Lower leg skin (tissue), 4 donors: ENCODE results near the gene GREM1. TPM values are rescaled to one million over a fixed set of nuclear protein-coding genes. Genes with fewer than 3 reads are reported as not detected.

Source experiments
- DNase-seq, 2 donors: peaks; one replicate each; pipeline ENCODE4 v3.0.0-alpha.2; 2019; ENCODE audit warnings: low spot score in 2 of 2
- H3K4me3 ChIP-seq: fragments of 200-600 bp; sonication (generic); 2 replicates; pipeline ENCODE4 v1.5.1; 2017; ENCODE audit warnings: mild to moderate bottlenecking, low read depth; ENCODE audit not compliant: poor library complexity, severe bottlenecking
- POLR2A ChIP-seq, 2 donors: fragments of 450-650 bp; IDR thresholded peaks; one replicate each; pipeline ENCODE4 v1.6.1; 2016 to 2017; ENCODE audit warnings: antibody characterized with exemption in 2 of 2, mild to moderate bottlenecking in 1 of 2, moderate library complexity in 1 of 2
- WGBS, 2 donors: methylation state at CpG; one replicate each; pipeline ENCODE4 v1.1.5; 2018; 5-methylcytosine and 5-hydroxymethylcytosine counted together
- intact Hi-C: fragments of 100-400 bp; cut with DNase I; formaldehyde crosslinking; loops from one replicate; pipeline ENCODE4 v1.15.0; 2023; ENCODE audit warnings: low total_unique reads
- total RNA-seq, 4 donors: library from RNA; depleted of rRNA; stranded (reverse); fragments of >200 nt; gene quantifications; one replicate each; pipeline ENCODE4 v1.1.0, GENCODE V29; 2016
- TF ChIP-seq, protein P1 (sequence below), 3 donors: fragments of 450-650 bp; IDR thresholded peaks; one replicate each; pipeline ENCODE4 v1.5.1; 2016; ENCODE audit warnings: antibody characterized with exemption in 3 of 3, mild to moderate bottlenecking in 3 of 3, moderate library complexity in 2 of 3

Gene GREM1
- total RNA-seq, 4 donors from 2014 or later = 1.2 to 5.5 (median 2.4) TPM

DNA sequence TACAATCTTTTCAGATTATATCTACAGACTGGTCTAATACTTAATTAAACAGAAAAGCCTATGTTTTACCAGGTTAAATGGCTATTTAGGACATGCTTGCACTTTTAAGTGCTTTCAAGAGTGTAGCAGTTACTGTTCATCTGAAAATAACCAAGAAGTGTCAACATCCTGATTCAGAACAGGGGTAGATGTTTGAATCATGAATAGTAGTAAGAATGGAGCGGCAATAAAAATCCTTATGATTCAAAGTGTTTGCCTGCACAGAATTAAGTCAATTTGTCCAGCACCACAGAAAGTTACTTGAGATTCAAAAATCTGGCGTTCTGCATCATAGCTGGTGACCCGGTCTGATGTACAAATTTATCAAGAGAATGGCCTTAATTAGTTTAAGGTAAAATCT is 48.3 kb downstream of the GREM1 start:
- no peak overlapping the region for H3K4me3 ChIP-seq
- WGBS, 2 donors = 63 to 95% methylated on average over 3 of the region's 3 CpGs
- DNase-seq = no peak
- intact Hi-C loops = no loop called here
- TF ChIP-seq POLR2A (IDR thresholded peaks at IDR 0.05) = no peak
- TF ChIP-seq, protein P1, sequence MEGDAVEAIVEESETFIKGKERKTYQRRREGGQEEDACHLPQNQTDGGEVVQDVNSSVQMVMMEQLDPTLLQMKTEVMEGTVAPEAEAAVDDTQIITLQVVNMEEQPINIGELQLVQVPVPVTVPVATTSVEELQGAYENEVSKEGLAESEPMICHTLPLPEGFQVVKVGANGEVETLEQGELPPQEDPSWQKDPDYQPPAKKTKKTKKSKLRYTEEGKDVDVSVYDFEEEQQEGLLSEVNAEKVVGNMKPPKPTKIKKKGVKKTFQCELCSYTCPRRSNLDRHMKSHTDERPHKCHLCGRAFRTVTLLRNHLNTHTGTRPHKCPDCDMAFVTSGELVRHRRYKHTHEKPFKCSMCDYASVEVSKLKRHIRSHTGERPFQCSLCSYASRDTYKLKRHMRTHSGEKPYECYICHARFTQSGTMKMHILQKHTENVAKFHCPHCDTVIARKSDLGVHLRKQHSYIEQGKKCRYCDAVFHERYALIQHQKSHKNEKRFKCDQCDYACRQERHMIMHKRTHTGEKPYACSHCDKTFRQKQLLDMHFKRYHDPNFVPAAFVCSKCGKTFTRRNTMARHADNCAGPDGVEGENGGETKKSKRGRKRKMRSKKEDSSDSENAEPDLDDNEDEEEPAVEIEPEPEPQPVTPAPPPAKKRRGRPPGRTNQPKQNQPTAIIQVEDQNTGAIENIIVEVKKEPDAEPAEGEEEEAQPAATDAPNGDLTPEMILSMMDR (IDR thresholded peaks at IDR 0.05) = no peak

DNA sequence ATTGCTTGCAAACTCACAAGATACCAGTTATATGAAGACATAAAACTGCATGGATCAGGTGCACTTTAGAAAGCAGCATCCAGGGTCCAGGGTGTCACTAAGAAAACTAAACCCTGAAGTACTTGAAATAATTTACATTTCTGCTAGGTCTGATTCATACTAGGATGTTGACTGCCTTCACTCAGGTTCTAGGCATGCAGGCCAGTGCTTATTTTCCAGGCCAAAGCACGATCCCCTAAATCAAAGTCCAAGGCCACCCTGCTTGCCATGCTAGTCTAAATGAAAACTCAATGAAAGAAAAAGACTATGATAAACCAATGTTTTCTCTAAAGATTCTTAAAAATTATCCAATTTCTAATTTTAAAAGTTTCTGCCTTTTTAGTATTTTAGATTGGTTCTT is 49.4 kb downstream of the GREM1 start:
- intact Hi-C loops = no loop called here
- 87 to 97% methylated on average over 1 of the region's 1 CpG for WGBS, 2 donors
- DNase-seq = no peak
- TF ChIP-seq POLR2A (IDR thresholded peaks at IDR 0.05) = no peak
- no peak overlapping the region for H3K4me3 ChIP-seq

DNA sequence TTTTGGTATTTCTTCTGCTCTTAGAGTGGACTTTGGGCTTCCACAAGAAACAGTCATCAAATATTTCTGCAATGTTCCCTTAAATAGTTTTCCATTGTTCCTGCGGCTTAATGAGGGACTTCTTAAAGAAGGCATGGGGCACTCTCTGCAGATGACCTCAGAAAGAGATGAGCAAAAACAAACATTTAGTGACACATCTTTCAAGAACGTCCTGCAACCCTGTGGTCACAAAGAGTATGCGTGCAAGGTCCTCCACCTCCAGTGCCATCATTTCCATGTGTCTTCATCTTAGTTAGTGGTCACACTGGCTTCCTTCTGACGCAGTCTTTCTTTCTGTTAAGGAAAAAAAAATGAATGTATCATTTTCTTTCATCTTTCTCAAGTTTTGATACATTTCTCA is 56.2 kb downstream of the GREM1 start:
- intact Hi-C loops = no loop called here
- WGBS, 2 donors = 88 to 93% methylated on average over 4 of the region's 4 CpGs
- TF ChIP-seq, protein P1 (IDR thresholded peaks at IDR 0.05) = no peak
- no peak for TF ChIP-seq POLR2A (IDR thresholded peaks at IDR 0.05)

DNA sequence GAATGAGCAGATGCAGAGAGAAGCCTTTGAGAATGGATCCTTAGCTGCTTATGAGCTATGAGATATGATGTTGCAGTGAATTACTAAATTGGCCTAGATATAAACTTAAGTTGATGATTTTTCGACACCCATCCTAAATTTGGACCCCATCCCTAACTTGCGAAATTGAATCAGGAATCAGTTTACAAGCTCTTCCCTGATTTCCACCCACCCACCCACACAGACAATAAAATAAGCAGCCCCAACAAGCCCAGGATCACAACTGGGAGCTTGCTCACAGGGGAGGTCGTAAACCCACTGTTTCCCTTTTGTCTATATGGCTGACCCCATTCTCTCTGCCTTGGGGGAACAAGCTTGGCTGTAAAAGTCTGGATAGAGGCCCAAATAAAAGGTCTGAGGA is 57.3 kb downstream of the GREM1 start:
- intact Hi-C loops = no loop called here
- TF ChIP-seq, protein P1 (IDR thresholded peaks at IDR 0.05) = no peak
- no peak for TF ChIP-seq POLR2A (IDR thresholded peaks at IDR 0.05)
- H3K4me3 ChIP-seq = no peak overlapping the region
- WGBS, 2 donors = 75 to 78% methylated on average over 3 of the region's 3 CpGs
- no peak for DNase-seq

More for the DNA sequence above, 56.2 kb downstream of the GREM1 start:
- no peak overlapping the region for H3K4me3 ChIP-seq
- DNase-seq = no peak

DNA sequence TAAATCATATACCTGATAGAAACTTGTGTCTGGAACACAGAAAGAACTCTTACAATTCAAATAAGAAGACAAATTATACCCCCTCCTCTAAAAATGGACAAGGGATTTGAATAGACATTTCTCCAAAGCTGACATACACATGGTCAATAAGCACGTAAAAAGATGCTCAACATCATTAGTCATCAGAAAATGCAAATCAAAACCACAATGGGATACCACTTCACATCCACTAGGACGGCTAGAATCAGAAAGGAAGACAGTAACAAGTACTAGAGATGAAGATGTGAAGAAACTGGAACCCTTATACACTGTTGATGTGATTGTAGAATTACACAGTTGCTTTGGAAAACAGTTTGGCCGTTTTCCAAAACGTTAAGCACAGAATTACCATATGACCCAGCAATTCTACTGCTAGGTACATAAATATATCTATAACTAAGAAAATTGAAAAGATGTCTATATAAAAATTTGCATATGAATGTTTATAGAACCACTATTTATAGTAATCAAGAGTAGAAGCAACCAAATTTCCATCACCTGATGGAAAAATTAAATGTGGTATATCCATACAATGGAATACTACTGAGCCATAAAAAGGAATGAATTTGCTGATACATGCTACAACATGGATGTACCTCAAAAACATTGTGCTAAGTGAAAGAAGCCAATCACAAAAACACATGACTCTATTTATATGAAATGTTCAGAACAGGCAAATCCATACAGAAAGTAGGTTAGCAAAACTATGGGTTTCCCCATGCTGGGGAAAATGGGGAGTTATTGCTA is 60.8 kb downstream of the GREM1 start:
- intact Hi-C loops = no loop called here
- H3K4me3 ChIP-seq = no peak overlapping the region
- TF ChIP-seq POLR2A (IDR thresholded peaks at IDR 0.05) = no peak
- TF ChIP-seq, protein P1 (IDR thresholded peaks at IDR 0.05) = no peak
- DNase-seq = no peak
- 84 to 90% methylated on average over 4 of the region's 4 CpGs for WGBS, 2 donors

DNA sequence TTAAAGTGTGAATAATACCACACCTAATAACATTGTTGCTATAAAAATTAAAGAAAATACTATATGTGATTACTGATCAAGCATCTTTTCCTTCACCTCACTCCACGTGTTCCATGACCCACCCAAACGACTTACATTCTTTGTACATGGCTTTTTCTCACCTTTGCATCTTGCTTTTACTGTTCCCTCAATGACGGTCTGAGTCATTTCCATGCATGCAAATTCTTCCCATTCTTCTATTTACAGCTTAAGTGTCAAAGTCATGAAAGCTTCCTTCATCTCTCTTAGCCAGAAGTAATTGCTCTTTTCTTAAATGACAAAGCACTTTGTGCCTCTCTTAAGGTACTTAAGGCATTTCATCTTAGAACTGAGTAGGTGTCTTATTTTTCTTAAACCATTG is 64.0 kb downstream of the GREM1 start:
- WGBS, 2 donors = 85% methylated on average over 3 of the region's 3 CpGs
- TF ChIP-seq POLR2A (IDR thresholded peaks at IDR 0.05) = no peak
- TF ChIP-seq, protein P1 (IDR thresholded peaks at IDR 0.05) = no peak
- intact Hi-C loops = no loop called here
- DNase-seq = no peak
- no peak overlapping the region for H3K4me3 ChIP-seq
